ENCODE data around the gene TICAM1. TPM values are rescaled to one million over a fixed set of nuclear protein-coding genes. Genes with fewer than 3 reads are reported as not detected.
A peak's percentile ranks its signal among the peaks of the same experiment; 100 is the strongest.

The TICAM1 gene
- total and polyA plus RNA-seq, 10 of the 15 experiments (the other 5 are each of a cell fraction or from before 2014, with no cell fraction given), result 0.31 to 31.1 (median 5.3) TPM

DNA sequence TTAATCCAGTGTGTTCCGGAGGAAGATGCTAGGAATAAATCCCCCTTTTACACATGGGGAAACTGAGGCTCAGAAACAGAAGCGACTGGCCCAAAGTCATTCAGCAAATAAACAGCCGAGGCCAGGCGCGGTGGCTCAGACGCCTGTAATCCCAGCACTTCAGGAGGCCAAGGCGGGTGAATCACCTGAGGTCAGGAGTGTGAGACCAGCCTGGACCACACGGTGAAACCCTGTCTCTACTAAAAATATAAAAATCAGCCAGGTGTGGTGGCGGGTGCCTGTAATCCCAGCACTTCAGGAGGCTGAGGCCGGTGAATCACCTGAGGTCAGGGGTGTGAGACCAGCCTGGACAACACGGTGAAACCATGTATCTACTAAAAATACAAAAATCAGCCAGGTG lies 47.5 kb upstream of the TICAM1 start (continued):
- TF ChIP-seq KDM1A (IDR thresholded peaks at IDR 0.05; ENCODE audit: borderline replicate concordance), result no peak
- TF ChIP-seq USF2 (IDR thresholded peaks at IDR 0.05; ENCODE audit: borderline replicate concordance, low read depth, low read length), result no peak
- no peak for TF ChIP-seq NRF1 (conservative IDR thresholded peaks at IDR 0.05; ENCODE audit: low read depth, low read length)
- no peak for TF ChIP-seq MTA3 (IDR thresholded peaks at IDR 0.05; ENCODE audit: borderline replicate concordance, low read length)
- no peak for TF ChIP-seq MYB (IDR thresholded peaks at IDR 0.05; ENCODE audit: borderline replicate concordance, low read depth, low read length)
- TF ChIP-seq NKRF (conservative IDR thresholded peaks at IDR 0.05), result no peak

GRCh38 chr19:4878491-4878968 lies 47.0 kb upstream of the TICAM1 start:
- H3K9ac ChIP-seq (ENCODE audit: control insufficient read depth, insufficient read depth, low read length), result peak overlapping the region; percentile 20; the same call in 1 of the 2 replicates
- FAIRE-seq, result no peak
- no TSS peak for BruUV-seq (replicated peaks)
- H3K4me2 ChIP-seq (ENCODE audit: control insufficient read depth, insufficient read depth), result peak overlapping the region; percentile 55; the same call in 1 of the 2 replicates
- ChIA-PET SMC1A (ENCODE audit: uncharacterized antibody, unreplicated experiment) (no interaction called here), CTCF (interaction anchor here (1.0 kb wide), 1 partner anchor 70 kb away, joined by 3 read pairs; no protein-coding TSS in a partner anchor), POLR2A (no interaction called here), RAD21 (ENCODE audit: unreplicated experiment) (no interaction called here)
- peaks cover 6% of the 10 kb centered on the region for H3K4me1 ChIP-seq (ENCODE audit: control insufficient read depth, insufficient read depth, low read length)
- H3K27ac ChIP-seq (ENCODE audit: control insufficient read depth, insufficient read depth), result no peak overlapping the region
- H3K79me2 ChIP-seq (ENCODE audit: control insufficient read depth, insufficient read depth, low read length), result no peaks in the 10 kb centered on the region
- no peaks in the 10 kb centered on the region for H3K27me3 ChIP-seq (replicated peaks in 1 of 2; ENCODE audit: control insufficient read depth in 2 of 2, insufficient read depth in 2 of 2, low read length in 1 of 2)
- no peak for DNase-seq (ENCODE audit: low read depth, low spot score)
- no peak overlapping the region for H3K4me3 ChIP-seq
- in situ Hi-C loops (cut with MboI) (no loop called here), intact Hi-C loops (cut with micrococcal nuclease; ENCODE audit: unreplicated experiment) (no loop called here)
- H4K20me1 ChIP-seq (ENCODE audit: control insufficient read depth, insufficient read depth), result no peaks in the 10 kb centered on the region
- WGBS (ENCODE audit: insufficient coverage, insufficient replicate concordance, low lambda C conversion rate, missing lambda C conversion rate), result 19% methylated on average over 21 of the region's 23 CpGs
- ATAC-seq, result no peak; the same call in 2 of the 3 replicates
- H3K9me3 ChIP-seq (replicated peaks; ENCODE audit: control insufficient read depth, insufficient read depth, low read length), result no peaks in the 10 kb centered on the region
- H2AFZ ChIP-seq (ENCODE audit: control insufficient read depth, low read depth, low read length), result peak overlapping the region; percentile 65
- no peaks in the 10 kb centered on the region for H3K36me3 ChIP-seq (ENCODE audit: control insufficient read depth in 2 of 2, insufficient read depth in 2 of 2, low read length in 1 of 2)
- TF ChIP-seq CBX3 (IDR thresholded peaks at IDR 0.05; ENCODE audit: borderline replicate concordance, low read depth), result no peak
- no peak for TF ChIP-seq RELA (IDR thresholded peaks at IDR 0.05; ENCODE audit: borderline replicate concordance, partially characterized antibody)
- no peak for TF ChIP-seq RBBP5 (conservative IDR thresholded peaks at IDR 0.05)
- no peak for TF ChIP-seq RAD51 (IDR thresholded peaks at IDR 0.05)
- TF ChIP-seq CBFB (IDR thresholded peaks at IDR 0.05; ENCODE audit: low read depth), result no peak
- no peak for TF ChIP-seq MYC (IDR thresholded peaks at IDR 0.05; ENCODE audit: insufficient read depth, insufficient read length, insufficient replicate concordance, low read length, severe bottlenecking)
- no peak for TF ChIP-seq WRNIP1 (IDR thresholded peaks at IDR 0.05; ENCODE audit: borderline replicate concordance, low read depth, low read length)
- no peak for TF ChIP-seq SREBF2 (IDR thresholded peaks at IDR 0.05; ENCODE audit: low read length)
- TF ChIP-seq, protein P1, sequence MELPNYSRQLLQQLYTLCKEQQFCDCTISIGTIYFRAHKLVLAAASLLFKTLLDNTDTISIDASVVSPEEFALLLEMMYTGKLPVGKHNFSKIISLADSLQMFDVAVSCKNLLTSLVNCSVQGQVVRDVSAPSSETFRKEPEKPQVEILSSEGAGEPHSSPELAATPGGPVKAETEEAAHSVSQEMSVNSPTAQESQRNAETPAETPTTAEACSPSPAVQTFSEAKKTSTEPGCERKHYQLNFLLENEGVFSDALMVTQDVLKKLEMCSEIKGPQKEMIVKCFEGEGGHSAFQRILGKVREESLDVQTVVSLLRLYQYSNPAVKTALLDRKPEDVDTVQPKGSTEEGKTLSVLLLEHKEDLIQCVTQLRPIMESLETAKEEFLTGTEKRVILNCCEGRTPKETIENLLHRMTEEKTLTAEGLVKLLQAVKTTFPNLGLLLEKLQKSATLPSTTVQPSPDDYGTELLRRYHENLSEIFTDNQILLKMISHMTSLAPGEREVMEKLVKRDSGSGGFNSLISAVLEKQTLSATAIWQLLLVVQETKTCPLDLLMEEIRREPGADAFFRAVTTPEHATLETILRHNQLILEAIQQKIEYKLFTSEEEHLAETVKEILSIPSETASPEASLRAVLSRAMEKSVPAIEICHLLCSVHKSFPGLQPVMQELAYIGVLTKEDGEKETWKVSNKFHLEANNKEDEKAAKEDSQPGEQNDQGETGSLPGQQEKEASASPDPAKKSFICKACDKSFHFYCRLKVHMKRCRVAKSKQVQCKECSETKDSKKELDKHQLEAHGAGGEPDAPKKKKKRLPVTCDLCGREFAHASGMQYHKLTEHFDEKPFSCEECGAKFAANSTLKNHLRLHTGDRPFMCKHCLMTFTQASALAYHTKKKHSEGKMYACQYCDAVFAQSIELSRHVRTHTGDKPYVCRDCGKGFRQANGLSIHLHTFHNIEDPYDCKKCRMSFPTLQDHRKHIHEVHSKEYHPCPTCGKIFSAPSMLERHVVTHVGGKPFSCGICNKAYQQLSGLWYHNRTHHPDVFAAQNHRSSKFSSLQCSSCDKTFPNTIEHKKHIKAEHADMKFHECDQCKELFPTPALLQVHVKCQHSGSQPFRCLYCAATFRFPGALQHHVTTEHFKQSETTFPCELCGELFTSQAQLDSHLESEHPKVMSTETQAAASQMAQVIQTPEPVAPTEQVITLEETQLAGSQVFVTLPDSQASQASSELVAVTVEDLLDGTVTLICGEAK (IDR thresholded peaks at IDR 0.05; ENCODE audit: borderline replicate concordance), result no peak
- TF ChIP-seq NR2C2 (IDR thresholded peaks at IDR 0.05; ENCODE audit: borderline replicate concordance, control insufficient read depth, insufficient read length, low read depth), result no peak
